ENCODE data around the gene MEIS2.

Gene MEIS2

DNA sequence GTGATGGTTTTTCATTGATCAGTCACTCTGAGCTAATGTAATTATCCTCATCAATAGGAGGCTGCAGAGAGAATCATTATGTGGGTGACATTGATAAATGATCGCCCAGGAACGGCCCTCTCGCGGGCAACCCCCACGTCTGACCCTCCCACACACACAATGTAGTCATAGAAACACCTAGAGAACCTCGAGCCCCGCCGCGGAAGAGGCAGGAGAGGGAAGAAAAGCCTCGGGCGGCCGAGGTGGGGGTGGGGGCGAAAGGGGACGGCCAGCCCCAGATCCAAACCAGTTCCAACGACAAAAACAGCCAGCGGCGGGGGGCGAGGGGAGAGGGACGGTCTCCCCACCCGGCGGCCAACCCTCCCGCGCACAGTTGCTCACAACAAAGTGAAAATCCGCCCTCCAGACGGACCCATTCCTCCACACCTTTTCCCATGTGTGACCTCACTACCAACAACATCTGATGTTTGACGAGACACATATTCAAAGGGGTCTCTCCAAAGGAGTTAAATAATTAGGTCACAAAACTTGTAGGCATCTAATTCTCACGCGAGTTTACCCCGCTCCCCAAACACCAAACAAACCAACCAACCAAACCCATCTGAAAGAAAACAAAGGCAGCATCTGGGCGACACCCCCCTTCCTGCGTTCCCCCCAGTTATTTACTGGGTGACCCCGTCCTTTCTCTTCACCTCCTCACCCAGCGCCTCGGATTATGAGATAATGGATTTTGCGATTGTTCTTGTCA is 213.0 kb downstream of the MEIS2 start:
- DNase-seq: no peak

GRCh38 chr15:36886701-36887100 is 213.6 kb downstream of the MEIS2 start:
- no peak for DNase-seq

- no peak for DNase-seq
These were observed 214.2 kb downstream of the MEIS2 start for GRCh38 chr15:36886191-36886590.

DNA sequence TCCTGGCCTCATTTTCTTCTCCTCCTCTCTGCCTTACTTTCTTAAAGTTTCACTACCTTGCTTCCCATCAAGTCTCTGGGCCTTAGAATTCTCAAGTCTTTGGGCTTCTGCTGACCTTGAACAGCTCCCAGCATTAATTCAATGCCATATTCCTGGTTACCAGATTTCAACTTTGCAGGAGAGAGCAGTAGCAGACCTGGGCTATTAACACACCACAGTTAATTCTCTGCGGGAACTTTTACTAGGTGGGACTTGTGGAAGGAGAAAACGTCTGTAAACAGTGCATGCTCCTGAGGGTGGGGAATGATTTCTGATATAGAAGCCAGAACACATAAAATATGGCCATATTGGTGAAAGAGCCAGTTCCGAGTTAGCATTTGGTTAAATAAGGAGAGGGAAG is 214.6 kb downstream of the MEIS2 start:
- DNase-seq: no peak

- DNase-seq: no peak
These were observed 215.3 kb downstream of the MEIS2 start for GRCh38 chr15:36884936-36885635.

DNA sequence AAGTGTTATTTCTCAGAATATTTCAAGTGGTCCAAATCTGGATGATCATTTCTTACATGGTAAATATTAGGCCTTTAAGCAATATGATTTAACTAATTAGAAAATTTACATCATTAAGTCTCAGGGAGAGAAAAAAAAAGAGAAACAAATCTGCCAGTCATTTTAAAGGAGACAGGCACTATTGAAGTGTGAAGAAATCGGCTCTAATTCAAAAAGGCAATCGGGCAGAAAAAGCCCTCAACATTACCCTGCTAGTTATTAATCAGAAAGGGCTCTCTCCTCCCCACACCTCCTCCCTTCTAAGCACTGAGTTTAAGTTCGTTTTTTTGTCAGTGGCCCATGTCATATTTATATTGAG is 215.9 kb downstream of the MEIS2 start:
- no peak for DNase-seq

DNA sequence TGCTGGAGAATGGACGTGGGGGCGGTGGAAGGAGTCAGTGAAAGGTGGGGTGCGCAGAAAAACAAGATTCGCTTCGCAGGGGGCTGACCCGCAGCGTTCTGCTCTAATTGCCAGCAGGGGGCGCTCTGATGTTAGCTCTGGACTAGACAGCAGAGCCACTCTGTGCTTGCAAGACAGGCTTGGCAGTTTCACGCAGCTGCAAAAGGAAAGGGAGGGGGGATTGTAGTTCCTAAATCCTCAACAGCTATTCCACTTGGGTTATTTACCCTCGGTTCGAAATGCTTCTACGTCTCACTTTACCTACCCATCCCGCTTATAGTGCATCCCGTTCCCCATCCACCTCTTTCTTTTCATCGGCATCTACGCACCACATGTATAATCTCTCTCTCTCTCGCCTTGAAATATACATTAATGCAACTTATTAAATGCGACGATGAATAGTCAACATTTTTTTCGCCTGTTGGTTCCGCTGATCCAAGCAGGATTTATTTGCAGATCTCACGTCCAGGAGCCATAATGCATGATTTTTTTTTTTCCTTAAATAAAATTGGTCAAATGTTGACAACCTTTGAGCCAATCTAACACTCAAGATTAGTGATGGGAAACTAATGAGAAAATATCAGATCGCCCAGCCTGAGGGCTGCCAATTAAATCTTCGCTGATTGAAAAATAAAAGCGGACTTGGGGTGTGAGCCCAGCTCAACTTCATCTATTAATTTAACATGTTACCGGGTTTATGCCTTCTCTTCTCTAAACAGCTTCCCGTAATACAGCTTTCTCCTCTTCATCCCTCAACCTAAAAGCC is 216.4 kb downstream of the MEIS2 start:
- peak; percentile 30 for DNase-seq

- DNase-seq: no peak
These were observed 217.7 kb downstream of the MEIS2 start for GRCh38 chr15:36882487-36883131.

GRCh38 chr15:36882056-36882455 is 218.3 kb downstream of the MEIS2 start:
- no peak for DNase-seq

DNA sequence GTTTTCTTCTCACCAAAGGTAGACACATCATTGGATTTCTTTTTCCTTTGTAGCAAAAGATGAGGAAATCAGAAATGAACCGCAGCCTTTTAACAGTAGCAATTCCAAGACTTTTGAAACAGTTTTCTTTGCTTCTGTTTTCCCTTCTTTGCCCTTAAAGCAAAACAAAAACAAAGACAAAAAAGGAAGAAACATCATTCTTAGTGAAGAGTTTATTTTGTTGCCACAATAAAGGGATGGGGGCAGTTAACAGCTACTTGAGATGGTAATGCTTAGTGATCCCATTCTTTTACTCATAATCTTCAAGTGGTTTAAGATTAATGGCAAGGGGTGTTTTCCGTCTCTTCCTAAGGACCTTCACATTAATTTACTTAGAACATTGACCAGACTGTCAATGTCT is 218.8 kb downstream of the MEIS2 start:
- DNase-seq: no peak

GRCh38 chr15:36880913-36881460 is 219.4 kb downstream of the MEIS2 start:
- DNase-seq: no peak

GRCh38 chr15:36880224-36880912 is 220.0 kb downstream of the MEIS2 start:
- DNase-seq: no peak

DNA sequence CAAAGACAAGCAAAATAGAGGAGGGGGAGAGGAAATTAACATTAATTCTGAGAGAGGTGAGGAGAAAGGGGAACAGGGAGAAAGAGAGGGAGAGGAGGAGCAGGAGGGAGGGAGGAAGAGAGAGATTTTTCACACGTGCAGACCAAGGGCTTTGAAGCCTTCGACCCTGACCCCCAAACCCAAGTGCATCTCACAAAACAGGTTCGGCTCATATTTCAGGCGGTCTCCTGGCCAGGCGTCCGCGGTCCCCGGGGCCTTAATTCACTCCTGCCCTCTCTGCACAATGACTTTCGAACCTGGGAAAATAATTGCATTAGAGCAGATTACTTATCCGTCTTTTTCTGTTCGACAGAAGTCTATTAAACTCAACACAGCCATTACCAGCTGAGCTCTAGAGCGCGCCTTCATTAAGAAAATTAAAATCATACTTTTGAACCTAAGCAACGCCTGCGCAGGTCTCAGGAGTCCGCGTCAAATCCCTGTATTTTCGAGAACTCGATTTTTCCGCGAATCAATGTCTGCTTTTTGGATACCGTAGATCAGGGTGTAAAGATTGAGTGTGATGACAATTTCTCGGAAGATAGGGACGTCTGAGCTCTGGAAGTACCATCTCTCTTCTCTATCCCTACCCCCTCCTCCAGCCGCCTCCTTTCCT is 220.7 kb downstream of the MEIS2 start:
- DNase-seq: no peak

DNA sequence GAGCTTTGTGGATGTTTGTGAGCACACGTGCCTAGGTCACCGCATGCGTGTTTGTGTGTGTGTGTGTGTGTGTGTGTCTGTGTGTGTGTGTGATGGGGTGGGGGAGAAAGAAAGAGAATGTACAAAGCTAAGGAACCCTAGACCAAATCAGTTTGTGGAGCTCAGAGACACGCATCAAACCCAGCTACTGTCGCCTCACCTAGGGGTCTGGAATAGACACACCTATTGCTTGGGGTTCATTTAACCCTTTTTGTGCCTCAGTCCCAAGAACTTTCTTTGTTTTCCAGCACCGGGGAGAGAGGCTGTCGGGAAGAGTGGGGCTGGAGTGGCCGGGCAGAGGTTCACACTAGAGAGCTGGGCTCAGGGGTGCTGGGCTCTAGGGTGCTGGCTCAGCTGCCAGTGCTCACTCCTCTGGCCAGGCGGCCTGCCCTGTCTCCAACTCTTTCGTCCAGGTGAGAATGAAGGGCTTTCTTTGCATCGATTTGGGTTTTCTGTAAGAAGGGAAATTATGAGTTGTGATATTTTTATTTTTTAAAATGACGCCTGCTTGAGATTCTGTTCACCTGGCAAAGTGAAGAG is 221.6 kb downstream of the MEIS2 start:
- no peak for DNase-seq

DNA sequence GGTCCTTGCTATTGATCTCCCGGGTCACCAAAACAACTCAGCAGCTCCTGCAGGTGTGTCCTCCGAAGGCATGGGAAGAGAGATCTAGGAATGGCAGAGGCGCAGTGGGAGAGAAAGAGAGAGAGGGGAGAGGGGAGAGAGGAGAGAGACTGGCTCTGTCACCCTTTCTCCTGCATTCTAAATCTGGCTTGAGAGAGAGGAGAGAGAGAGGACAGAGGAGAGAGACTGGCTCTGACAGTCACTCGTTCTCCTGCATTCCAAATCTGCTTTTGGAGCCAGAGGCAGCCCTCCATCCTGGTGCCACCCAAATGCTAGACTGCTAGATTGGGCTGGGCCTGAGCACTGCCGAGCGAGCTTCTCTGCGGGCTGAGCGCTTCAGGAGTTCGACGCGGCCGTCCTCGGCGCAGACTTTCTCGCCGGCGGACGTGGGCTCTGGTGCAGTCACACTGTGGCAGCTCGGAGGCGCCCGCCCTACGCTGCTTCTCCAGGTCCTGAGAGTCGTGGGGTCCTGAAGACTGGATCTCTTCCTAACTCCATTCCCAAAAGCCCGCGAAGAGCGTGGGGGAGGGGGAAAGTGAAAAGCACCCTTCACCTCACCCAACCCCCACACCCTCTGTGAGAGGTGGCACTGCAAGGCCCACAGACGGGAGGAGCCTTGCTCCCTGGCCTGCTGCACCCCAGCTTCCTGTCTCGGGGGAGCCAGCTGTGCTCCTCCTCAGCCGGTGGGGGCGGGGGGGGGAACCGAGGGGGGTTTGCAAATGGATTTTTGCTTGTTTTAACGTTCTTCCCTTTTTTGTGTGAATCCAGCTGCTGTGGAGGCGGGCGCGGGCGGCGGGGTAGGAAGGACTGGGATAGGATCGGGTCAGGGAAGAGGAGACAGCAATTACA is 222.3 kb downstream of the MEIS2 start:
- no peak for DNase-seq

DNA sequence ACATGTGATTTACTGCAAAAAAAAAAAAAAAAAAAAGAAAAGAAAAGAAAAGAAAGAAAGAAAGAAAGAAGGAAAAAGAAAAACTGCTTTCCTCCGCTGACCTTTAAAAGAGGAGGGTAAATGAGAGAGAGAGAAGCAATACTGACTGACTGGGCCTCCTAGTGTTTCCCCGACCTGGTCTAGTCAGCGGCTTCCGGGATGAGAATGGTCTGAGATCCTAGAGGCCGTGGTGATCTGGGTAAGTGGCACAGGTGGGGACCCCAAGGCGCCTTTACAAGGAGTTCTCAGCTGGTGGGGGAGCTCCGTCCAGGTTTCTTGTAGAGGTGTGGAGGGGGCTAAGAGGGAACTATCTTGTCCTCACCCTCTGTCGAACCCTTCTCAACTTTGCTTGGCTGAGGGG is 223.1 kb downstream of the MEIS2 start:
- no peak for DNase-seq

DNA sequence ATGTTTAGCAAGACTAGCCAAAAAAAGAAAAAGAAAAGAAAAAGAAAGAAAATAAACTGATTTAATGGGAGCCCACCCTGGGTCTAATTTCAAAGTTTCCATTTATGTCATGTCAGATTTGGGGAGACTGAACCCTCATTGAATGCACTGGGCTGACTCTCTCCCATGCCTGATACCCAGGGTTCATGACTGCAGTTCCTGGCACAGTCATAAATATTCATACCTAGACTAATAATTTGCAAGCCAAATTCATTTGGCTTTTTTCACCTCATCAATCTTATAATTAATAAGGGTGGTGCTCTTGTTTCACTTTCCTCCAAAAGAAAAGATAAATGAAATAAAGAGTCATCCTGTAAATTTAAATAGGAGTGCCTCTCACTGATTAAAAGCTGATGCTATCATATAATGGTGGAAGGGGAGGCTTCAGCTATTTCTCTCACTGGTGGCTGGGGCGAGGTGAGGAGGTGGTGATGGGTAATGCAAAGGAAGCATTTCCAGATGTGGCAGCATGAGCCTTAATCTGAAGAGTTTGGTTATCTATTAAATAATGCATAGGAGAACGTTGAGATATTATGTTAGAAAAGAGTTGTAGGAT is 224.5 kb downstream of the MEIS2 start:
- no peak for DNase-seq

GRCh38 chr15:36874930-36875329 is 225.4 kb downstream of the MEIS2 start:
- DNase-seq: no peak

DNA sequence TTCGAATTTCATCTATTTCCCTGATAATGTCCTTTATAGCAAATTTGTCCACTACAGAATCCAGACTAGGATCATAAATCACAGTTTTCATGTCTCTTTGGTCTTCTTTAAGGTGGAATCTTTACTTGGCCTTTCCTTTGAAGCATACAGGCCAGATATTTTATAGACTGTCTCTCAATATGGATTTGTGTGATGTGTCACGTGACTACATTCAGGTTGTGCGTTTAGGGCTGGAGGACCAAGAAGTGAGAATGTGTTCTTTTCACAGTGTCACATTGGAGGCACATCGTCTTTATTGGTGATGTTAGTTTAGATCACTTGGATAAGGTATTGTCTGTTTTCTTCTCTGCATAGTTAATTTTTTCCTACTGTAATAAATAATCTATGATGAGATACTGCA is 232.9 kb downstream of the MEIS2 start:
- DNase-seq: no peak

- no peak for DNase-seq
These were observed 233.5 kb downstream of the MEIS2 start for GRCh38 chr15:36866896-36867295.
